ENCODE measurements around the gene STMND1.

STMND1 gene

GRCh38 chr6:17165383-17165782, 63.5 kb downstream of the STMND1 start:
- Mint-ChIP-seq H3K9me3 (ENCODE audit: low read depth) (no peaks in the 10 kb centered on the region), H3K4me1 (ENCODE audit: low read depth) (no peaks in the 10 kb centered on the region), H3K4me3 (no peak overlapping the region), H3K27me3 (peaks cover 14% of the 10 kb centered on the region), H3K36me3 (no peaks in the 10 kb centered on the region), H3K27ac (no peak overlapping the region)

GRCh38 chr6:17167327-17167979, 65.6 kb downstream of the STMND1 start:
- Mint-ChIP-seq H3K36me3 (no peaks in the 10 kb centered on the region), H3K4me3 (no peak overlapping the region), H3K4me1 (ENCODE audit: low read depth) (no peaks in the 10 kb centered on the region), H3K27ac (no peak overlapping the region), H3K9me3 (ENCODE audit: low read depth) (no peaks in the 10 kb centered on the region), H3K27me3 (peaks cover 5% of the 10 kb centered on the region)

- no peaks in the 10 kb centered on the region for H3K4me1 Mint-ChIP-seq (ENCODE audit: low read depth)
- peaks cover 2% of the 10 kb centered on the region for H3K27me3 Mint-ChIP-seq
- no peaks in the 10 kb centered on the region for H3K9me3 Mint-ChIP-seq (ENCODE audit: low read depth)
- no peaks in the 10 kb centered on the region for H3K36me3 Mint-ChIP-seq
- no peak overlapping the region for H3K4me3 Mint-ChIP-seq
- no peak overlapping the region for H3K27ac Mint-ChIP-seq
Measured at GRCh38 chr6:17169291-17169690, 67.4 kb downstream of the STMND1 start.

- peaks cover 2% of the 10 kb centered on the region for H3K27me3 Mint-ChIP-seq
- H3K4me3 Mint-ChIP-seq = no peak overlapping the region
- no peaks in the 10 kb centered on the region for H3K9me3 Mint-ChIP-seq (ENCODE audit: low read depth)
- no peaks in the 10 kb centered on the region for H3K36me3 Mint-ChIP-seq
- no peaks in the 10 kb centered on the region for H3K4me1 Mint-ChIP-seq (ENCODE audit: low read depth)
- no peak overlapping the region for H3K27ac Mint-ChIP-seq
Measured at GRCh38 chr6:17169711-17170110, 67.9 kb downstream of the STMND1 start.

GRCh38 chr6:17172836-17173470, 71.1 kb downstream of the STMND1 start:
- no peaks in the 10 kb centered on the region for H3K36me3 Mint-ChIP-seq
- no peaks in the 10 kb centered on the region for H3K9me3 Mint-ChIP-seq (ENCODE audit: low read depth)
- H3K4me1 Mint-ChIP-seq (ENCODE audit: low read depth) = no peaks in the 10 kb centered on the region
- no peak overlapping the region for H3K27ac Mint-ChIP-seq
- no peak overlapping the region for H3K4me3 Mint-ChIP-seq
- no peaks in the 10 kb centered on the region for H3K27me3 Mint-ChIP-seq

GRCh38 chr6:17178326-17178725, 76.5 kb downstream of the STMND1 start:
- H3K9me3 Mint-ChIP-seq (ENCODE audit: low read depth) = no peaks in the 10 kb centered on the region
- no peak overlapping the region for H3K4me3 Mint-ChIP-seq
- H3K4me1 Mint-ChIP-seq (ENCODE audit: low read depth) = no peaks in the 10 kb centered on the region
- H3K27me3 Mint-ChIP-seq = peaks cover 2% of the 10 kb centered on the region
- H3K27ac Mint-ChIP-seq = no peak overlapping the region
- H3K36me3 Mint-ChIP-seq = no peaks in the 10 kb centered on the region

GRCh38 chr6:17178754-17179529, 77.1 kb downstream of the STMND1 start:
- no peak overlapping the region for H3K27ac Mint-ChIP-seq
- H3K4me3 Mint-ChIP-seq = no peak overlapping the region
- no peaks in the 10 kb centered on the region for H3K4me1 Mint-ChIP-seq (ENCODE audit: low read depth)
- H3K27me3 Mint-ChIP-seq = peaks cover 6% of the 10 kb centered on the region
- no peaks in the 10 kb centered on the region for H3K36me3 Mint-ChIP-seq
- no peaks in the 10 kb centered on the region for H3K9me3 Mint-ChIP-seq (ENCODE audit: low read depth)

- H3K4me1 Mint-ChIP-seq (ENCODE audit: low read depth) = no peaks in the 10 kb centered on the region
- no peaks in the 10 kb centered on the region for H3K9me3 Mint-ChIP-seq (ENCODE audit: low read depth)
- H3K36me3 Mint-ChIP-seq = no peaks in the 10 kb centered on the region
- H3K27ac Mint-ChIP-seq = no peak overlapping the region
- H3K27me3 Mint-ChIP-seq = peaks cover 6% of the 10 kb centered on the region
- H3K4me3 Mint-ChIP-seq = no peak overlapping the region
Measured at GRCh38 chr6:17179530-17180073, 77.8 kb downstream of the STMND1 start.

All from activated naive CD8-positive, alpha-beta T cell (primary cell).